ENCODE results near the gene ERC2. TPM values are rescaled to one million over a fixed set of nuclear protein-coding genes. Genes with fewer than 3 reads are reported as not detected.

The ERC2 gene
- total RNA-seq, 2 donors from 2014 or later = 1.2 TPM; not detected in 1

DNA sequence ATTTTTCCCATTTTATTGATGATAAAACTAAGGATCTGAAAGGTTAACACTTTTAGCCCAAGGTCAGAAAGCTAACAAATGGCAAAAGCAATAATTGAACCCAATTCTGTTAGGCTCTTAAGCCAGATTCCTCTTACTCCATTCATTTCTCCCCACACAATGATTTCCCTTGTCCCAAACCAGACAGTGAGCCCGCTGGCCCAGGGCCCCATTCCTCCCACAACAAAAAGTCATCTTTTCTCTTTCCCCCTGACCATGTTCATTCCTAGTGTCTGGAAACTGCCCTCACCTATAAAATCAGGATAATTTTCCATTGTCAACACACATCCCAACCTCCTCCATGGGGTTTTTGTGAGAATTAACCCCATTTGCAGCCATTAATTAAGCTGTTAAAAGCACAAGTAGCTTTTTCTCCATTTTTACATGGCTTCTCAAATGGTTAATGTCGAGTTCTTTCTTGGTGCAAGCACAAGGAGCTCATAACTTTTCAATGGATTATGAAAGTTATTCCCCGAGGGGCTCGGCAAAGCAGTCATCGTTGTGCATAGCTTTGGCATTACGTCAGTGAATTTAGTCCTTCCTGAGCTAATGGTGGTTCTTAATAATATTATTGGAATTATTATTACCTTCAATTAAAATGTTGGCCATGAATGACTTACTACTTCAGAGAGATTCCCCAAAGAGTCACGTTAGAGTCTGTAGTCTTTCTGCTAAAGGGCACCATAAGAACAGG lies 830.2 kb downstream of the ERC2 start:
- no peaks in the 10 kb centered on the region for H3K36me3 ChIP-seq
- no peaks in the 10 kb centered on the region for H3K27me3 ChIP-seq (replicated peaks; ENCODE audit: insufficient read depth)
- no peak overlapping the region for H3K4me3 ChIP-seq
- H3K27ac ChIP-seq = no peak overlapping the region
- ATAC-seq (ENCODE audit: insufficient number of reproducible peaks, low FRiP score, low read depth) = no peak
- no peaks in the 10 kb centered on the region for H3K9me3 ChIP-seq
- no peak for DNase-seq (ENCODE audit: low spot score)
- no peaks in the 10 kb centered on the region for H3K4me1 ChIP-seq (ENCODE audit: control insufficient read depth in 1 of 2, low read depth in 2 of 2)
- TF ChIP-seq, protein P1, sequence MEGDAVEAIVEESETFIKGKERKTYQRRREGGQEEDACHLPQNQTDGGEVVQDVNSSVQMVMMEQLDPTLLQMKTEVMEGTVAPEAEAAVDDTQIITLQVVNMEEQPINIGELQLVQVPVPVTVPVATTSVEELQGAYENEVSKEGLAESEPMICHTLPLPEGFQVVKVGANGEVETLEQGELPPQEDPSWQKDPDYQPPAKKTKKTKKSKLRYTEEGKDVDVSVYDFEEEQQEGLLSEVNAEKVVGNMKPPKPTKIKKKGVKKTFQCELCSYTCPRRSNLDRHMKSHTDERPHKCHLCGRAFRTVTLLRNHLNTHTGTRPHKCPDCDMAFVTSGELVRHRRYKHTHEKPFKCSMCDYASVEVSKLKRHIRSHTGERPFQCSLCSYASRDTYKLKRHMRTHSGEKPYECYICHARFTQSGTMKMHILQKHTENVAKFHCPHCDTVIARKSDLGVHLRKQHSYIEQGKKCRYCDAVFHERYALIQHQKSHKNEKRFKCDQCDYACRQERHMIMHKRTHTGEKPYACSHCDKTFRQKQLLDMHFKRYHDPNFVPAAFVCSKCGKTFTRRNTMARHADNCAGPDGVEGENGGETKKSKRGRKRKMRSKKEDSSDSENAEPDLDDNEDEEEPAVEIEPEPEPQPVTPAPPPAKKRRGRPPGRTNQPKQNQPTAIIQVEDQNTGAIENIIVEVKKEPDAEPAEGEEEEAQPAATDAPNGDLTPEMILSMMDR (IDR thresholded peaks at IDR 0.05) = no peak

DNA sequence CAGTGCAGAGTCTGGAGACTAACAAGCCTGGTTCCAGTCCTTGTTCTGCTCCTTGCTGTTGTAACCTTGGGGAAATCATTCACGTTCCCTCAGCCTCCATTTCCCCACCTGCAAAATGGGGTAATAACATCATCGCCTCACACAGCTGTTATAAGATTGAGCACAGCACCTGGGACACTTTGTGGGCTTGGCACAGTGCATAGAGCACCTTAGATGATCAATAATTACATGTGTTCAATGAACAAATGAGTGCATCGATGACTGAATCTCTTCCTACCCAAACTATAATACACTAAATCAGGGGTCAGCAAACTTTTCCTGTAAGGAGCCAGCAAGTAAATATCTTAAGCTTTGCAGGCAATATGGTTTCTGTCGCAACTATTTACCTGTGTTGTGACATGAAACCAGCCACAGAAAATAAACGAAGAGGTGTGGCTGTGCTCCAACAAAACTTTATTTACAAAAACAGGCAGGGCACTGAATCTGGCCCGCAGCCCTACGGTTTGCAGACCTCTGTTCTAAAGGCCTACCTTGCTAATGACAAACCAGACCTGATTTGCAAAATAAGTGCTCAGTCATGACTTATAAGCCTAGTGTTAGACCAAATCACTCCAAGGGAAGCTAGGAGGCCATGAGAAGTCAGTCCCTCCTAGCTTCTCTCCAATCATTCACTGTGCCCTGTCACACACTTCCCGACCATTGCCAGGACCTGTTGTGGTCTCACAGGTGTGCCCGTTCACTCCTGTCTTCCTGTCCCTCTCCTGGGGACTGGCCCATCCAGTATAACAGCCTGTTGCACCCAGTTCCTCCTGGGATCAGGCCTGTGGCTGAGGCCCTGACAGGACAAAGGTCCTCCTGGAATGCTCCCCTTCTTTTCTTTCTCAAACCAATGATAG lies 831.7 kb downstream of the ERC2 start:
- H3K27me3 ChIP-seq (replicated peaks; ENCODE audit: insufficient read depth) = no peaks in the 10 kb centered on the region
- TF ChIP-seq, protein P1 (IDR thresholded peaks at IDR 0.05) = no peak
- H3K4me1 ChIP-seq (ENCODE audit: control insufficient read depth in 1 of 2, low read depth in 2 of 2) = no peaks in the 10 kb centered on the region
- no peak for ATAC-seq (ENCODE audit: insufficient number of reproducible peaks, low FRiP score, low read depth)
- no peak for DNase-seq (ENCODE audit: low spot score)
- H3K27ac ChIP-seq = no peak overlapping the region
- no peak overlapping the region for H3K4me3 ChIP-seq
- H3K36me3 ChIP-seq = no peaks in the 10 kb centered on the region
- H3K9me3 ChIP-seq = no peaks in the 10 kb centered on the region

DNA sequence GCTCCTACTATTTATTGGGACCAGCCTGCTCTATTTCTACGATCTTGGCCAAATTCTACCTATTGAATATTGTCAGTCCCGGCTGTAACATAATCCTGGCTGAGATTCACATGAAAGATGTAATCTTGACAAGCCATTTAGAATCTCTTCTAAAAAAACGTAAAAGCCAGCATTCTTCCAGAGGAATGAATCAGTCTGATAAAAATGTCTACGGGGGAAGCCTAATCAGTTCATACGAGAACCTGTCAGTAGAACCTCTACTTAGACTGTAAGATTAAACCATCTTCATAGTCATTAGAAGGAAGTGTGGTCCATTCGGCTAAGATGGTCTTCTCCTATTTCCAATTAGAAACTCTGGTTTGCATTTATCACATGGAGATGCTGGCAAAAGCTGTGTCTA lies 833.9 kb downstream of the ERC2 start:
- H3K27ac ChIP-seq = no peak overlapping the region
- TF ChIP-seq, protein P1 (IDR thresholded peaks at IDR 0.05) = no peak
- ATAC-seq (ENCODE audit: insufficient number of reproducible peaks, low FRiP score, low read depth) (no peak), DNase-seq (ENCODE audit: low spot score) (no peak)
- H3K9me3 ChIP-seq = no peaks in the 10 kb centered on the region
- no peaks in the 10 kb centered on the region for H3K4me1 ChIP-seq (ENCODE audit: control insufficient read depth in 1 of 2, low read depth in 2 of 2)
- no peak overlapping the region for H3K4me3 ChIP-seq
- no peaks in the 10 kb centered on the region for H3K36me3 ChIP-seq
- H3K27me3 ChIP-seq (replicated peaks; ENCODE audit: insufficient read depth) = no peaks in the 10 kb centered on the region

DNA sequence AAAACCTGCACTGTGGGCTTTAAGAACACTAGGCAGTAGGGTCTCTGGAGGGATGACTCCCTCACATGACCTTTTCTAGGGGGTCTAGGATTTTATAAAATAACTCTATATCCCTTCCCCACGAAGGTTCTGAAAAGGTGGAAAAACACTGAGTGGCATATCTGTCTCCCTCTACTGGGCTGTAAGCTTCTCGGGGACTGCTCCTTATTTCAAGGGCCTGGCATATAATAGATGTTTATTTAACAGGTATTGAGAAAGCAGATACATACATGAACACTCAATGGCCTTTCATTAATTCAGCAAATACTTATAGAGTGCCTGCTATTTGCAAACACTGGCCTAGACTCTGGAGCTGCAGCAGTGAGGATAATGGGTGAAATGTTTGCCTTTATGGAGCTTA lies 834.9 kb downstream of the ERC2 start:
- no peak for ATAC-seq (ENCODE audit: insufficient number of reproducible peaks, low FRiP score, low read depth)
- TF ChIP-seq, protein P1 (IDR thresholded peaks at IDR 0.05) = no peak
- no peak overlapping the region for H3K4me3 ChIP-seq
- no peaks in the 10 kb centered on the region for H3K36me3 ChIP-seq
- H3K4me1 ChIP-seq (ENCODE audit: control insufficient read depth in 1 of 2, low read depth in 2 of 2) = no peaks in the 10 kb centered on the region
- no peak for DNase-seq (ENCODE audit: low spot score)
- no peak overlapping the region for H3K27ac ChIP-seq
- H3K27me3 ChIP-seq (replicated peaks; ENCODE audit: insufficient read depth) = no peaks in the 10 kb centered on the region
- H3K9me3 ChIP-seq = no peaks in the 10 kb centered on the region

DNA sequence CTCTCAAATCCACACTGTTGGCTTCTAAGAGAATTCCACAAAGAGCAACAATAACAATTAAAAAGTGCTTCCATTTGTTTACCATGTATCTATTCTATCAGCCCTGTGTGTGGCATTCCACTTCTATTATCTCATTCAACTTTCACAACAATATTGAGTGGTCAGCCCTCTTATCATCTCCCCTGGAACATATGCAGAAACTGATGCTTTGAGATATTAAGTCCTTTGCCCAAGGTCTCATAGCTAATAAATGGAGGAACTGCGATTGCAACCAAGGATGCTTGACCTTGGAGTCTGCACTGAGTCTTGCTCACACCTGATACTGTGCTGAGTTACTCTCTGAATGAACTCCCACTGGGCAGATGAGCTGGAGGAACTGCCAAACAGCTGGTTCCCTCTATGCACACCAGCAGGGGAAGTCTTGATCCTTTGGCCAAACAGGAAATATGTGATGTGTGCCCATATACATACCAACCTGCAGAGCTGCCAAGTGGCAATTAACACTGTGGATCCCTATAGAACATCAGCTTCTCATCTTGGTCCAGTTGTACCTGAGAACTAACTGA lies 836.4 kb downstream of the ERC2 start:
- Histone ChIP-seq H3K27me3 (replicated peaks; ENCODE audit: insufficient read depth) (no peaks in the 10 kb centered on the region), H3K27ac (no peak overlapping the region), H3K9me3 (no peaks in the 10 kb centered on the region), H3K4me1 (ENCODE audit: control insufficient read depth in 1 of 2, low read depth in 2 of 2) (no peaks in the 10 kb centered on the region), H3K36me3 (no peaks in the 10 kb centered on the region), H3K4me3 (no peak overlapping the region)
- no peak for ATAC-seq (ENCODE audit: insufficient number of reproducible peaks, low FRiP score, low read depth)
- TF ChIP-seq, protein P1 (IDR thresholded peaks at IDR 0.05) = no peak
- no peak for DNase-seq (ENCODE audit: low spot score)
